ENCODE data around the gene ANKRD35. TPM values are rescaled to one million over a fixed set of nuclear protein-coding genes. Genes with fewer than 3 reads are reported as not detected.

Gene ANKRD35
- total RNA-seq, 1 donor from 2014 or later = not detected

DNA sequence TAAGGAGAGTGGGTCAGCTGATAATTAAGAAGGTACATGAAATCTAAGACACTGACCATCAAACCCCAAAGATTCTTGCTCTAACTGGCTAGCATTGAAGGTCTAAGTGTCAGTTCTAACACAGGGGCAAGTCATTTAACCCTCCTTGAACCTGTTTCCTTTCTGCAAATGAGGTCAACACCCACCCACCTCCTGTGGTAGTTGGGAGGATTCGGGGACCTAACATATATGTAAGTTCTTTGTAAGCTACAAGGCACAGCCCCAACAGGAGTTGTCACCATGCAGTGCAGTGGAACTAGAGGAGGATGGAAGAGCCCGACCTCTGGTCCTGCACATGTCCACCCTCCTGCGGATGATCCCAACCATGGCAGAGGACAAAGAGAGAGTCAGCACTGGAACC is 37.8 kb downstream of the ANKRD35 start:
- H3K27ac Mint-ChIP-seq = no peak overlapping the region
- DNase-seq (no peak), ATAC-seq (ENCODE audit: low read depth) (no peak)
- intact Hi-C loops (cut with micrococcal nuclease) = no loop called here
- H3K4me3 Mint-ChIP-seq = no peak overlapping the region
- no peak for TF ChIP-seq CTCF (IDR thresholded peaks at IDR 0.05)
- H3K27me3 Mint-ChIP-seq = no peaks in the 10 kb centered on the region
- ChIA-PET CTCF (interaction anchor here (0.6 to 5.4 kb wide), 4 partner anchors 11 to 120 kb away, joined by 3 to 98 read pairs (median 30); partner anchors contain the start of genes ANKRD35, ITGA10 and PIAS3), POLR2A (interaction anchor here (0.5 to 5.4 kb wide), 3 partner anchors 10 to 122 kb away, joined by 4 to 151 read pairs (median 12); partner anchors contain the start of genes PIAS3, POLR3C and RNF115)
- H3K36me3 Mint-ChIP-seq (ENCODE audit: low read depth) = peaks cover 30% of the 10 kb centered on the region
- no peaks in the 10 kb centered on the region for H3K9me3 Mint-ChIP-seq
- H3K4me1 Mint-ChIP-seq = peaks cover 8% of the 10 kb centered on the region

- Mint-ChIP-seq H3K36me3 (ENCODE audit: low read depth) (peaks cover 36% of the 10 kb centered on the region), H3K4me1 (peaks cover 8% of the 10 kb centered on the region), H3K4me3 (no peak overlapping the region), H3K27ac (no peak overlapping the region), H3K9me3 (no peaks in the 10 kb centered on the region), H3K27me3 (no peaks in the 10 kb centered on the region)
- ChIA-PET POLR2A (interaction anchor here (0.9 to 5.4 kb wide), 14 partner anchors 12 to 565 kb away, joined by 3 to 151 read pairs (median 10); partner anchors contain the start of genes ANKRD34A, ANKRD35, LIX1L and PEX11B), CTCF (interaction anchor here (0.7 to 5.4 kb wide), 15 partner anchors 9 to 186 kb away, joined by 3 to 98 read pairs (median 10); partner anchors contain the start of genes ITGA10, PEX11B, PIAS3 and RBM8A)
- ATAC-seq (ENCODE audit: low read depth) (no peak), DNase-seq (no peak)
- intact Hi-C loops (cut with micrococcal nuclease) = no loop called here
- TF ChIP-seq CTCF (IDR thresholded peaks at IDR 0.05) = no peak
These were observed 39.5 kb downstream of the ANKRD35 start for GRCh38 chr1:145846201-145846612.

- Mint-ChIP-seq H3K27ac (no peak within 1 kb of the TSS), H3K27me3 (no peaks in the 10 kb centered on the region), H3K9me3 (no peaks in the 10 kb centered on the region), H3K4me3 (no peak within 1 kb of the TSS), H3K4me1 (peaks cover 8% of the 10 kb centered on the region), H3K36me3 (ENCODE audit: low read depth) (peaks cover 36% of the 10 kb centered on the region)
- peak; percentile 64 for TF ChIP-seq CTCF (IDR thresholded peaks at IDR 0.05)
- POLR2A ChIA-PET = interaction anchor here (0.5 to 5.4 kb wide), 28 partner anchors 9 to 565 kb away, joined by 3 to 151 read pairs (median 6); partner anchors contain the start of genes ANKRD34A, ANKRD35, LIX1L and PEX11B
- ATAC-seq (ENCODE audit: low read depth) = peak; percentile 69
- CTCF ChIA-PET = interaction anchor here (0.7 to 5.4 kb wide), 28 partner anchors 9 to 191 kb away, joined by 3 to 98 read pairs (median 6); partner anchors contain the start of genes ANKRD35, ITGA10, LIX1L and PEX11B
- intact Hi-C loops (cut with micrococcal nuclease) = loop anchor here (1.0 kb wide), 3 partner anchors 14 to 168 kb away; partner anchors contain the start of genes ITGA10 and PIAS3
- peak; percentile 71 for DNase-seq
These were observed 40.0 kb downstream of the ANKRD35 start, which contains the start of gene NUDT17 for GRCh38 chr1:145845514-145846161. Gene NUDT17, plus strand, starts transcription at chr1:145845630. Its CDS starts 11 bp downstream, at chr1:145845641.

GRCh38 chr1:145845144-145845513 is 40.5 kb downstream of the ANKRD35 start:
- Mint-ChIP-seq H3K9me3 (no peaks in the 10 kb centered on the region), H3K4me1 (peaks cover 8% of the 10 kb centered on the region), H3K36me3 (ENCODE audit: low read depth) (peaks cover 36% of the 10 kb centered on the region), H3K27me3 (no peaks in the 10 kb centered on the region), H3K27ac (no peak overlapping the region), H3K4me3 (no peak overlapping the region)
- no peak for TF ChIP-seq CTCF (IDR thresholded peaks at IDR 0.05)
- intact Hi-C loops (cut with micrococcal nuclease) = loop anchor here (1.0 kb wide), 3 partner anchors 14 to 168 kb away; partner anchors contain the start of genes ITGA10 and PIAS3
- no peak for DNase-seq
- ChIA-PET POLR2A (interaction anchor here (0.5 to 5.4 kb wide), 28 partner anchors 9 to 564 kb away, joined by 3 to 151 read pairs (median 6); partner anchors contain the start of genes ANKRD34A, ANKRD35, LIX1L and PEX11B), CTCF (interaction anchor here (0.6 to 5.4 kb wide), 30 partner anchors 10 to 192 kb away, joined by 3 to 98 read pairs (median 5); partner anchors contain the start of genes ANKRD35, ITGA10, LIX1L and PEX11B)
- ATAC-seq (ENCODE audit: low read depth) = peak; percentile 86
